Kidney epithelial cell (primary cell): ENCODE data around the gene IFRD1. TPM values are rescaled to one million over a fixed set of nuclear protein-coding genes. Genes with fewer than 3 reads are reported as not detected.

Source experiments
- DNase-seq: peaks from one replicate; pipeline ENCODE4 v3.0.0-alpha.2; 2010; ENCODE audit warnings: low read depth
- H3K27me3 ChIP-seq: 2 replicates; pipeline ENCODE4 v1.6.0; 2011; ENCODE audit warnings: low read length; ENCODE audit not compliant: control insufficient read depth, insufficient read depth
- H3K36me3 ChIP-seq: 2 replicates; pipeline ENCODE4 v1.5.1; 2011; ENCODE audit warnings: low read length; ENCODE audit not compliant: control insufficient read depth, insufficient read depth
- H3K4me3 ChIP-seq: 2 replicates; pipeline ENCODE4 v1.5.1; 2011; ENCODE audit warnings: low read depth, mild to moderate bottlenecking, control low read depth, low read length
- total RNA-seq: library from RNA; depleted of rRNA; stranded (reverse); fragments of >200 nt; gene quantifications from 2 replicates; pipeline ENCODE4 v1.2.3, GENCODE V29; 2015
- TF ChIP-seq, protein P1 (sequence below): IDR thresholded peaks from 2 replicates; pipeline ENCODE4 v1.5.1; 2011; ENCODE audit warnings: mild to moderate bottlenecking, moderate library complexity, low read length, control low read depth, inconsistent platforms; ENCODE audit not compliant: insufficient read depth, poor library complexity, severe bottlenecking

IFRD1 gene
- total RNA-seq, 1 donor from 2014 or later = 87.3 TPM

GRCh38 chr7:112517487-112517886 is 67.2 kb downstream of the IFRD1 start:
- Histone ChIP-seq H3K36me3 (no peaks in the 10 kb centered on the region), H3K27me3 (peaks cover 2% of the 10 kb centered on the region), H3K4me3 (no peak overlapping the region)
- DNase-seq = no peak
- TF ChIP-seq, protein P1, sequence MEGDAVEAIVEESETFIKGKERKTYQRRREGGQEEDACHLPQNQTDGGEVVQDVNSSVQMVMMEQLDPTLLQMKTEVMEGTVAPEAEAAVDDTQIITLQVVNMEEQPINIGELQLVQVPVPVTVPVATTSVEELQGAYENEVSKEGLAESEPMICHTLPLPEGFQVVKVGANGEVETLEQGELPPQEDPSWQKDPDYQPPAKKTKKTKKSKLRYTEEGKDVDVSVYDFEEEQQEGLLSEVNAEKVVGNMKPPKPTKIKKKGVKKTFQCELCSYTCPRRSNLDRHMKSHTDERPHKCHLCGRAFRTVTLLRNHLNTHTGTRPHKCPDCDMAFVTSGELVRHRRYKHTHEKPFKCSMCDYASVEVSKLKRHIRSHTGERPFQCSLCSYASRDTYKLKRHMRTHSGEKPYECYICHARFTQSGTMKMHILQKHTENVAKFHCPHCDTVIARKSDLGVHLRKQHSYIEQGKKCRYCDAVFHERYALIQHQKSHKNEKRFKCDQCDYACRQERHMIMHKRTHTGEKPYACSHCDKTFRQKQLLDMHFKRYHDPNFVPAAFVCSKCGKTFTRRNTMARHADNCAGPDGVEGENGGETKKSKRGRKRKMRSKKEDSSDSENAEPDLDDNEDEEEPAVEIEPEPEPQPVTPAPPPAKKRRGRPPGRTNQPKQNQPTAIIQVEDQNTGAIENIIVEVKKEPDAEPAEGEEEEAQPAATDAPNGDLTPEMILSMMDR = no peak

- Histone ChIP-seq H3K27me3 (peaks cover 4% of the 10 kb centered on the region), H3K36me3 (no peaks in the 10 kb centered on the region), H3K4me3 (no peak overlapping the region)
- no peak for DNase-seq
- TF ChIP-seq, protein P1 = no peak
These were observed 70.5 kb downstream of the IFRD1 start for GRCh38 chr7:112520787-112521186.

DNA sequence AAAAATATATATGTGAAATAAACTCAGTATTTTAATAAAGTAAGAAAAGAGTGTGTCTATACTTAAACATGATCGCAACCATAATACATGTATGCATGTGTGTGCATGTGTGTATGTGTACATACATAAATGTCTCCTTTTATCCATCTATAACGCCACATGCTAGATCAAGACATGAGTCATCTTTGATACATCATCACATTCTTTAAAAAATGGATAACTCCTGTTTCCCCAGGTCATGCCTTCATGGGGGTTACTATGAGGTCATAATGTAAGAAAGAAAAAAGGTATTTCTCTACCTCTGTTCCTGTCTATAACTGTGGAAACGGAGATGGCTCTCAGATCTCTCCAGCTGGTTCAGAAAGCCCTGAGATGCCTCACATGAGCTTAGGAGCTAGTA is 71.7 kb downstream of the IFRD1 start:
- no peak for DNase-seq
- Histone ChIP-seq H3K36me3 (no peaks in the 10 kb centered on the region), H3K4me3 (no peak overlapping the region), H3K27me3 (peaks cover 4% of the 10 kb centered on the region)
- TF ChIP-seq, protein P1 = no peak

GRCh38 chr7:112523871-112524270 is 73.6 kb downstream of the IFRD1 start:
- Histone ChIP-seq H3K4me3 (no peak overlapping the region), H3K27me3 (peaks cover 5% of the 10 kb centered on the region), H3K36me3 (no peaks in the 10 kb centered on the region)
- TF ChIP-seq, protein P1 = no peak
- no peak for DNase-seq

Other genes starting within 250 kb of the IFRD1 start
- gene DOCK4, start 244.1 kb upstream of the IFRD1 start, total RNA-seq = 16.8 and 24.0 TPM in 2 replicates
- gene ZNF277, start 243.8 kb upstream of the IFRD1 start, total RNA-seq = 34.6 and 35.0 TPM in 2 replicates
- gene LSMEM1, start 30.5 kb downstream of the IFRD1 start, total RNA-seq = 1.3 and 1.8 TPM in 2 replicates